Testis (tissue), 3 donors: ENCODE measurements around the gene MSLN. TPM values are rescaled to one million over a fixed set of nuclear protein-coding genes. Genes with fewer than 3 reads are reported as not detected.

Experiments used
- DNase-seq: peaks from one replicate; pipeline ENCODE4 v3.0.0-alpha.2; 2019
- H3K27ac ChIP-seq, 2 donors: fragments of 200-600 bp; sonication (generic); one replicate each; pipeline ENCODE4 v1.5.1; 2019
- H3K27me3 ChIP-seq: fragments of 200-600 bp; sonication (generic); one replicate; pipeline ENCODE4 v1.5.1; 2019
- H3K36me3 ChIP-seq: fragments of 200-600 bp; sonication (generic); one replicate; pipeline ENCODE4 v1.5.1; 2017; ENCODE audit warnings: low read depth; ENCODE audit errors: missing control alignments
- H3K4me1 ChIP-seq: fragments of 200-600 bp; sonication (generic); one replicate; pipeline ENCODE4 v1.5.1; 2019
- H3K4me3 ChIP-seq, 2 donors: fragments of 200-600 bp; sonication (generic); one replicate each; pipeline ENCODE4 v1.5.1; 2017 to 2019
- H3K9me3 ChIP-seq: fragments of 200-600 bp; sonication (generic); one replicate; pipeline ENCODE4 v1.5.1; 2017
- CTCF ChIP-seq, 3 experiments: fragments of 450-650 bp in 2 of 3; fragments of 200-600 bp in 1 of 3; sonication (generic) in 1 of 3; IDR thresholded peaks; one replicate each; pipeline ENCODE4 v1.5.1; 2016 to 2019; ENCODE audit warnings: antibody characterized with exemption in 3 of 3, mild to moderate bottlenecking in 2 of 3, moderate library complexity in 1 of 3
- POLR2A ChIP-seq: fragments of 450-650 bp; IDR thresholded peaks from one replicate; pipeline ENCODE4 v1.6.1; 2017; ENCODE audit warnings: antibody characterized with exemption, mild to moderate bottlenecking, moderate library complexity
- WGBS, 2 donors: methylation state at CpG; one replicate each; pipeline ENCODE4 v1.1.5; 2018; 5-methylcytosine and 5-hydroxymethylcytosine counted together
- intact Hi-C: fragments of 100-400 bp; cut with DNase I; formaldehyde crosslinking; loops from one replicate; pipeline ENCODE4 v1.15.1; 2023; ENCODE audit warnings: low total_unique reads
- polyA plus RNA-seq: library from polyadenylated mRNA; stranded (reverse); fragments of 350-450 nt; fragmentation: Illumina TruSeq; extraction: RNeasy Lipid Tissue Mini Kit (QIAGEN cat#74804); gene quantifications from one replicate; pipeline ENCODE4 v1.2.3, GENCODE V29; 2014; ENCODE audit warnings: low read depth, low replicate concordance; ENCODE audit not compliant: insufficient read depth
- total RNA-seq, 2 donors: library from RNA; depleted of rRNA; stranded (reverse); fragments of >200 nt; gene quantifications; one replicate each; pipeline ENCODE4 v1.2.3, GENCODE V29; 2016

Gene MSLN
- total and polyA plus RNA-seq, 3 donors from 2014 or later, result 1.5 to 18.5 (median 2.8) TPM

- Histone ChIP-seq H3K4me1 (no peaks in the 10 kb centered on the region), H3K36me3 (no peaks in the 10 kb centered on the region), H3K27ac (no peak overlapping the region), H3K4me3 (no peak overlapping the region), H3K9me3 (no peaks in the 10 kb centered on the region), H3K27me3 (no peaks in the 10 kb centered on the region)
- TF ChIP-seq POLR2A, result no peak
- TF ChIP-seq CTCF (IDR thresholded peaks at IDR 0.05), result no peak
- intact Hi-C loops, result no loop called here
- WGBS, 2 donors, result 57% methylated on average over 13 to 20 of the region's 20 CpGs
- DNase-seq, result no peak
Measured at GRCh38 chr16:764184-764750, 3.7 kb downstream of the MSLN start.

GRCh38 chr16:764848-765487 is 4.4 kb downstream of the MSLN start:
- no peak for DNase-seq
- Histone ChIP-seq H3K27me3 (no peaks in the 10 kb centered on the region), H3K4me3 (no peak overlapping the region), H3K27ac (no peak overlapping the region), H3K9me3 (no peaks in the 10 kb centered on the region), H3K36me3 (no peaks in the 10 kb centered on the region), H3K4me1 (no peaks in the 10 kb centered on the region)
- WGBS, 2 donors, result 85 to 91% methylated on average over 5 to 38 of the region's 38 CpGs
- intact Hi-C loops, result no loop called here
- TF ChIP-seq POLR2A, result no peak
- TF ChIP-seq CTCF (IDR thresholded peaks at IDR 0.05), result no peak

- TF ChIP-seq CTCF (IDR thresholded peaks at IDR 0.05), result no peak
- no peak for TF ChIP-seq POLR2A
- no peaks in the 10 kb centered on the region for H3K4me1 ChIP-seq
- no peaks in the 10 kb centered on the region for H3K9me3 ChIP-seq
- H3K4me3 ChIP-seq, result no peak overlapping the region
- WGBS, 2 donors, result 92 to 96% methylated on average over 10 to 29 of the region's 29 CpGs
- intact Hi-C loops, result no loop called here
- H3K36me3 ChIP-seq, result no peaks in the 10 kb centered on the region
- H3K27ac ChIP-seq, result no peak overlapping the region
- no peaks in the 10 kb centered on the region for H3K27me3 ChIP-seq
- no peak for DNase-seq
Measured at GRCh38 chr16:765488-765865, 4.9 kb downstream of the MSLN start.

GRCh38 chr16:766008-766819 is 5.7 kb downstream of the MSLN start:
- intact Hi-C loops, result no loop called here
- TF ChIP-seq CTCF (IDR thresholded peaks at IDR 0.05) (no peak), POLR2A (no peak)
- Histone ChIP-seq H3K9me3 (no peaks in the 10 kb centered on the region), H3K4me1 (no peaks in the 10 kb centered on the region), H3K36me3 (no peaks in the 10 kb centered on the region), H3K4me3 (no peak overlapping the region), H3K27me3 (no peaks in the 10 kb centered on the region), H3K27ac (no peak overlapping the region)
- DNase-seq, result no peak
- 86 to 90% methylated on average over 15 to 29 of the region's 29 CpGs for WGBS, 2 donors
